Right cardiac atrium (tissue), 5 donors: ENCODE data around the gene HADHB. TPM values are rescaled to one million over a fixed set of nuclear protein-coding genes. Genes with fewer than 3 reads are reported as not detected.
A peak's percentile ranks its signal among the peaks of the same experiment; 100 is the strongest.

Source experiments
- ATAC-seq, 2 donors: fragments of 200-7000 bp; cut with Tn5 transposase; one replicate each; pipeline versions ENCODE4 v1.8.0 to v1.9.1; 2020; ENCODE audit warnings: moderate library complexity in 2 of 2, mild to moderate bottlenecking in 1 of 2
- DNase-seq, 3 donors: peaks; one replicate each; pipeline ENCODE4 v3.0.0-alpha.2; 2020
- H3K27ac ChIP-seq: one replicate; pipeline ENCODE4 v1.5.1; 2013; ENCODE audit warnings: mild to moderate bottlenecking, low read length, control low read depth, moderate library complexity
- H3K27me3 ChIP-seq: one replicate; pipeline ENCODE4 v1.6.1; 2013; ENCODE audit not compliant: control insufficient read depth, insufficient read depth
- H3K4me1 ChIP-seq: one replicate; pipeline ENCODE4 v1.6.1; 2013; ENCODE audit warnings: low read length; ENCODE audit not compliant: control insufficient read depth, insufficient read depth
- H3K4me3 ChIP-seq: one replicate; pipeline ENCODE4 v1.5.1; 2013; ENCODE audit warnings: low read length, control low read depth
- H3K9me3 ChIP-seq: one replicate; pipeline ENCODE4 v1.6.1; 2013; ENCODE audit warnings: low read length; ENCODE audit not compliant: control insufficient read depth
- WGBS: extraction: QIAGEN DNeasy Blood & Tissue Kit; methylation state at CpG from one replicate; pipeline ENCODE4 v1.1.7; 2013; 5-methylcytosine and 5-hydroxymethylcytosine counted together
- intact Hi-C, 4 donors: fragments of 100-400 bp; cut with DNase I; formaldehyde crosslinking; loops; one replicate each; pipeline versions ENCODE4 v1.11.0 to v1.14.0; 2022 to 2023
- long read RNA-seq, 4 donors: library from polyadenylated mRNA; unstranded; transcript quantifications; one replicate each; pipeline ENCODE4 v2.0.0, GENCODE V29; 2020 to 2021
- polyA plus RNA-seq: library from polyadenylated mRNA; stranded (reverse); fragments of 200-250 nt; gene quantifications from one replicate; pipeline ENCODE4 v1.2.3, GENCODE V29; 2013
- total RNA-seq, 4 donors: library from RNA; stranded (reverse); fragmentation: NEBNext Ultra II Directional; extraction: Animal tissue kit (Norgen Biotek cat#: 25700); gene quantifications; one replicate each; pipeline ENCODE4 v1.2.1, GENCODE V29; 2021
- donor health status: healthy with polysubstance abuse.
- donor health status: DM: no; HTN: yes; CAD: no.
- donor health status: DM: no; HTN: no; CAD: no.
- donor health status: DM: no; HTN: yes; CAD: no; lungs with severe emphysema.
- donor health status: DM: yes; HTN: yes; CAD: no.

Gene HADHB
- total RNA-seq, result 100 to 1,000 TPM; 750 to 992 (median 857) TPM
- 918 TPM for polyA plus RNA-seq
- long read RNA-seq, donor 1, transcript HADHB-208 (15 exons, 2,142 nt), result minor isoform, 33 of 1,892 reads
- long read RNA-seq, donor 1, transcript HADHB-201 (16 exons, 2,044 nt), result major isoform, 1,674 of 1,892 reads
- long read RNA-seq, donor 1, partial matches to known transcripts, result 114 of 1,892 reads
- long read RNA-seq, donor 1, other reads (novel, unspliced or antisense), result 67 of 1,892 reads
- long read RNA-seq, donor 2, transcript HADHB-208 (15 exons, 2,142 nt), result minor isoform, 12 of 951 reads
- long read RNA-seq, donor 2, transcript HADHB-201 (16 exons, 2,044 nt), result major isoform, 867 of 951 reads
- long read RNA-seq, donor 2, partial matches to known transcripts, result 34 of 951 reads
- long read RNA-seq, donor 2, other reads (novel, unspliced or antisense), result 35 of 951 reads
- long read RNA-seq, donor 3, transcript HADHB-201 (16 exons, 2,044 nt), result major isoform, 4,490 of 5,109 reads
- long read RNA-seq, donor 3, transcript HADHB-208 (15 exons, 2,142 nt), result minor isoform, 66 of 5,109 reads
- long read RNA-seq, donor 3, transcript HADHB-202 (14 exons, 1,588 nt), result minor isoform, 16 of 5,109 reads
- long read RNA-seq, donor 3, partial matches to known transcripts, result 369 of 5,109 reads
- long read RNA-seq, donor 3, other reads (novel, unspliced or antisense), result 167 of 5,109 reads
- long read RNA-seq, donor 4, transcript HADHB-201 (16 exons, 2,044 nt), result major isoform, 1,326 of 1,468 reads
- long read RNA-seq, donor 4, transcript HADHB-202 (14 exons, 1,588 nt), result minor isoform, 5 of 1,468 reads
- long read RNA-seq, donor 4, transcript HADHB-208 (15 exons, 2,142 nt), result minor isoform, 18 of 1,468 reads
- long read RNA-seq, donor 4, partial matches to known transcripts, result 61 of 1,468 reads
- long read RNA-seq, donor 4, other reads (novel, unspliced or antisense), result 58 of 1,468 reads

DNA sequence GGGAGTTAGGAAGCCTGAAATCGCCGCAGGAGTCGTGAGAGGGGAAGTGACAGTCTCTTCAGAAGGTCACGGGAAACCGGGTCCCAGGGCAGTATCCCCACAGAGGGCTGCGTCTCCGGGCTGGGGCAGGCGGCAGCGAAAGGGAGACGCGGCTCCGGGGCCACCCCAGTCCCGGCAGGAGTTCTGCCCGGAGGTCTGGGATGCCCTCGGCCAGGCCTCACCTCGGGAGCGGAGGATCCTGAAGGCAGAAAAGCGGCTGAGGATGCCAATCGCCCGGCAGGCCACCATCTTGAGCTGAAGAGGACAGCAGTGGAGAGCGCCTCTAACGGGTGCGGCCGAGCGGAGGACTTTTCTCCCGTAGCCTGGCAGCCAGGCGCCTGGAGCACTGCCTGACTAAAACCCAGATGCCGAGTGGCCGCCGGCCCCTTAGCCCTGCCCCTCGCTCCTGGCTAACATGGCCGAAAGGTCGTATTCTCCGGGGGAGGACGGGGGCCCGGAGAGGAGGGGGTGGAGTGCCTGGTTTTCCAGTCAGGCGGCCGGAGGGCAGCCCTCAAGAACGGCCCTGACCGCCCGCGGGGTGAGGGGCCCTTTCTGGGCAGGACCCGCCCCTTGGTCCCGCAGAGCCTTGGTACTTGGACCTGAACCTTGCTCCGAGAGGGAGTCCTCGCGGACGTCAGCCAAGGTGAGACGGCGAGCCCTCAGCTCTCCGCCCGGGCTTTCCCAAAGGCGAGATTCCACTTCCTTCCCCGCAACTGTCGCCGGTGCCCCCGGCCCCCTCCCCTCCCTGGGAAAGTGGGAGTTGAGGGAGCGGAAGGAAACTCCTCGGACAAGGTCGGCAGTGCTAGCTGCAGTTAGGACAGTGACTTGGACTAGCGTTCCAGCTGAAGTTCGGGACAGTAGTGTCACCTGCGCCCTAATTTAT lies at the start of gene HADHB, which contains the start of gene HADHA:
TSS of gene HADHB (plus strand) at position 631 of the 922 bp plus-strand sequence. CDS start 9,316 bp downstream, outside the sequence.
TSS of gene HADHA (minus strand) at position 324 of the 922 bp plus-strand sequence. CDS start at position 288, 36 bp downstream.
- Histone ChIP-seq H3K27ac (peak within 1 kb of the TSS; percentile 97), H3K9me3 (no peaks in the 10 kb centered on the region), H3K4me1 (no peaks in the 10 kb centered on the region), H3K27me3 (no peaks in the 10 kb centered on the region), H3K4me3 (peak within 1 kb of the TSS; percentile 95)
- under 1% methylated on average over 63 of the region's 63 CpGs for WGBS
- ATAC-seq, result peak; percentile 97
- DNase-seq, result peak; percentile 91 to 96 (median 96)
- intact Hi-C loops, result no loop called here

DNA sequence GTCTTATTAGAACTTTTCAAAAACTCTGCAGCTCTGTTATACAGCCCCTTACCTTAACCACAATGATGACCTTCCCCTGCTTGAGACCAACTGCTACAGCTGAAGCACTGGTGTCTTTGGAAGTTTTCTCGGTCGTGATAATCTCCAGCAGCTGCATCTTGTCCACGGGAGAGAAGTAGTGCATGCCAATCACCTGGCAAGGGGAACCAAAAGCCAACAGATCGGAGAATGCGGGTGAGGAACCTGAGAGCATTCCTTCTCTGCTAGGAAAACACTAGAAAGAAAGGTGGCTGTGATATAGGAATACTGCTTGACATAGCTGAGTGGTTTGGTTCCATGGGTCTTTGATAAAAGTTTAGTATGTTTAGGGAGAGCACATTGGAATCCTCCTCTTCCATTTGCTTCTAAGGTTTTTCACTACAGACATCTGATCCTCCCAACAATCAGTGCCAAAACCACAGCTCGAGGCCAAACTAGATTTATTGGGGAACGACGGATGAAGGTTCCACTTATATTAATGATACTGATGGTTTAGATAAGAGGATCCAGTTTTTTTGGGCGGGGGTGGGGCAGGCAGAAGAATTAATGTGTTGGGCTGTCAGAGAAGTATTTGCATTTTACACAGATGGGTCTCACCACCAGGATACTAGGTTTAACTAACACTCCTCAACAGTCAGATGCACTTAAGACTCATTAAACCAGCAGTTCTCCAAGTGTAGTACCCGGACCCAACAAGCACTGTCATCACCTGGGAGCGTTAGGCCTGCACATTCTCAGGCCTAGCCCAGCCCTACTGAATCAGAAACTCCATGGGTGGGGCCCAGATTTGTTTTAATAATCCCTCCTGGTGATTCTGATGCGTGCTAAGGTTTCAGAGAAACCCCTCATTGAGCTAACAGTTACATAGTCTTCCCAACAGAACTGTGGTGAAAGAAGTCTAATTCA lies 49.4 kb upstream of the HADHB start:
- DNase-seq (no peak), ATAC-seq (no peak)
- H3K9me3 ChIP-seq, result no peaks in the 10 kb centered on the region
- H3K4me3 ChIP-seq, result no peak overlapping the region
- WGBS, result 69% methylated on average over 12 of the region's 12 CpGs
- no peaks in the 10 kb centered on the region for H3K4me1 ChIP-seq
- no peaks in the 10 kb centered on the region for H3K27me3 ChIP-seq
- no peak overlapping the region for H3K27ac ChIP-seq
- intact Hi-C loops, result no loop called here

DNA sequence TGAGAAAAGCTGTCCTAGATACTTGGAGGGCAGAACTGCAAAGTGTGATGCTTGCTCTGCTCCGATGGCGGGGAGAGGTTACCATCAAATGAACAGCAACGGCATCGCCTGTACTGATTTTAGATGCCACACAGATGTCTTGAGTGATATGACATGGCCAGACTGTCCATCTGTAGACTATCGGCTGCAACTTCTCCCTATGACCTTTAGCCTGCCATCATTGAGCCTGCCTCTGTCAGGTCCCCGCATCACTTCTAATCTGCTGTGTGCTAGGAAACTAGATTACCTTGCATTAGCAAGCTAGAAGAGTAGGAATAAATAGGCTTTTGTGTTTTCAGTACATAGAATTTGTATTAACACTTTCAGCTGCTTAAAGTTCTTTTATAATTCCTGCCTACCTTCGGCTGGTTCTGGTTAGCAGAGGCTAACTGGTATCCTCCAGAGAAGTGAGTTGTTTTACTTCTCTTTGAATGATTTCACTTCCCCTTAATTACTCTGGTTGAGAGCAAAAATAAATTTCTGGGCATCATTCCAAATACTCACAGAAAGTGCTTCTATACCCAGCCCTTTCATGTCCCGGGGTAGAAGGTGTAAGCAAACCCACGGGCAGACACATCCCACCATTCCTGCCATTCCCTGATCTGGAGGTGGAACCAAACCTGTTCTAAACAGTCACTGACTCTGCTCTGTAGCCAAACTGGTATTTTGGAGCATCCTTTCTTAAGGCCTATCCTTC lies 47.9 kb upstream of the HADHB start:
- ATAC-seq, result peak in 1 of 2 donors; percentile 8
- Histone ChIP-seq H3K4me1 (no peaks in the 10 kb centered on the region), H3K27me3 (no peaks in the 10 kb centered on the region), H3K9me3 (no peaks in the 10 kb centered on the region), H3K4me3 (no peak overlapping the region), H3K27ac (no peak overlapping the region)
- intact Hi-C loops, result no loop called here
- WGBS, result 76% methylated on average over 9 of the region's 9 CpGs
- DNase-seq, result no peak

DNA sequence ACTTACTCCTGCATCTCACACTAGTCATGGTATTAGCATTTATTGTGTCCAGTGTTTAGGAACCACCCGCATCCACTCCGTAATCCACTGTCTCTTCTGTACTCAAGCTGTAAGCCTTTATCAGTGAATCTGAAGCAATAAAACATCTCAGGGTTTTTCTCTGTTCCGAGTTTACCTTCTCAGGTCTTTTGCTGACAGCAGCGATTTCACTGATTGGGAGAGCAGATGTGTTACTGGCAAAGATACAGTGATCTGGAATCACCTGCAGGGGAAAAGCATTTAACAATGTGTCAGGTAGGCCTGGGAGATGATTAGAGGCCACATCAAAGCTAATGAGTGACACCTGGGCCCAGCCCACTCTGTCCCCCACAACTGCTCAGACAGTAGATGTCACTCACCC lies 47.2 kb upstream of the HADHB start:
- Histone ChIP-seq H3K9me3 (no peaks in the 10 kb centered on the region), H3K27ac (no peak overlapping the region), H3K4me1 (no peaks in the 10 kb centered on the region), H3K4me3 (no peak overlapping the region), H3K27me3 (no peaks in the 10 kb centered on the region)
- intact Hi-C loops, result no loop called here
- no peak for DNase-seq
- ATAC-seq, result no peak
- WGBS, result 97% methylated on average over 4 of the region's 4 CpGs

DNA sequence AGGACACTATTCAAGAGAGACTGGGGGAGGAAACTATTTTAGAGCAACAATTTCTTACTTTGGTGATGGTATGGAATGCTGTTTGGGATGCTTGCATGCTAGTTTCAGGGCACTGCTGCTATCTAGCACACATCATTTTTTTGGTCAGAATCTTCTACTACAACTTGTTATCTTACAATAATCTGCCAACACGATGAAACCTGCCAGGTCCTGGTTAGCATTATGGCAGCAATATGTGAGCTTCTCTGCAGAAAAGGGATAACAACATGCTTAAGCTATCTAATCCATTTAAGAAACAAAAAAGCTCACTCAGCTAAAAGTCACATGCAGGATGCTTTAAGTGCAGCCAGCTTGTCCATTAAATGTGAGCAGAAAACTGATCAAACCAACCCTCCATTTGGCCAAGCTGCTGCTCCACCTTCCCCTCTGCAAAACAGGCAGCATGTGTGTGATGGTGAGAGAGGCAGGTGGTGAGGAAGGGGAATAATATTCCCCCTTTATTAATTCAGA lies 41.7 kb upstream of the HADHB start:
- DNase-seq (no peak), ATAC-seq (no peak)
- no peaks in the 10 kb centered on the region for H3K9me3 ChIP-seq
- 47% methylated on average over 1 of the region's 1 CpG for whole genome bisulfite sequencing
- no peak overlapping the region for H3K27ac ChIP-seq
- no peak overlapping the region for H3K4me3 ChIP-seq
- no peaks in the 10 kb centered on the region for H3K27me3 ChIP-seq
- H3K4me1 ChIP-seq, result no peaks in the 10 kb centered on the region
- intact Hi-C loops, result no loop called here

DNA sequence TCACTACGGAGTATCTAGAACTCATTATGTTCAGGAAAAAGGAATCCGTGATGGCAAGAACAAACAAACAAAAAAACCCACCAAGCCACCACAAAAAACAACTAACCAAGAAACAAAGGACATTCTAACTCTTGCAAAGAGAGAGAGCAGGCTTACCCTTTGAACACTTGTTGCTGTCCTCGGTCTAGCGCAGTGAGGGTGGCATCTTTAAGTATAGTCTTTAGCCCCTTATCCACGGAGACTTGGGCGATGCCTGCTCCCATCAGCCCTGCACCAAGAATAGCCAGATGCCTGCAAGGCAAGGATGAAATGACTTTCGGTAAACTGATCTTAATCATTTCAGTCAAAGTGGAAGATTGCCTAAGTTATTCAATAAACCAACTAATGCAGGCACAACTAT lies 40.8 kb upstream of the HADHB start:
- no peaks in the 10 kb centered on the region for H3K27me3 ChIP-seq
- no peak for DNase-seq
- no peak overlapping the region for H3K27ac ChIP-seq
- intact Hi-C loops, result no loop called here
- H3K9me3 ChIP-seq, result no peaks in the 10 kb centered on the region
- WGBS, result 91% methylated on average over 7 of the region's 7 CpGs
- no peak overlapping the region for H3K4me3 ChIP-seq
- no peaks in the 10 kb centered on the region for H3K4me1 ChIP-seq
- no peak for ATAC-seq

DNA sequence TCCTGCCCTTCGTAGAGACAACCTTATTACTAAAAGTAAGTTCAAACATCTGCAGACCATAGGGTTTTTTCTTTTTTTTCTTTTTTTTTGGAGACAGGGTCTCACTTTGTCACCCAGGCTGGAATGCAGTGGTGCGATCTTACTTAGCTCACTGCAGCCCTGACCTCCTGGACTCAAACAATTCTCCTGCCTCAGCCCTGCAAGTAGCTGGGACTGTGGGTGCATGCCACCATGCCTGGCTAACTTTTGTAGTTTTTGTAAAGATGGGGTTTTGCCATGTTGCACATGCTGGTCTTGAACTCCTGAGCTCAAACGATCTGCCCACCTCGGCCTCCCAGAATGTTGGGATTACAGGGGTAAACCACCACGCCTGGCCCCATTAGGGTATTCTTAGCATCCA lies 32.7 kb upstream of the HADHB start:
- Histone ChIP-seq H3K4me3 (no peak overlapping the region), H3K27ac (no peak overlapping the region), H3K9me3 (no peaks in the 10 kb centered on the region), H3K4me1 (no peaks in the 10 kb centered on the region), H3K27me3 (no peaks in the 10 kb centered on the region)
- intact Hi-C loops, result loop anchor here in 1 of 4 donors (10.0 kb wide), 1 partner anchor 73 kb away; no protein-coding TSS in a partner anchor
- 91% methylated on average over 5 of the region's 5 CpGs for WGBS
- no peak for ATAC-seq
- DNase-seq, result no peak

DNA sequence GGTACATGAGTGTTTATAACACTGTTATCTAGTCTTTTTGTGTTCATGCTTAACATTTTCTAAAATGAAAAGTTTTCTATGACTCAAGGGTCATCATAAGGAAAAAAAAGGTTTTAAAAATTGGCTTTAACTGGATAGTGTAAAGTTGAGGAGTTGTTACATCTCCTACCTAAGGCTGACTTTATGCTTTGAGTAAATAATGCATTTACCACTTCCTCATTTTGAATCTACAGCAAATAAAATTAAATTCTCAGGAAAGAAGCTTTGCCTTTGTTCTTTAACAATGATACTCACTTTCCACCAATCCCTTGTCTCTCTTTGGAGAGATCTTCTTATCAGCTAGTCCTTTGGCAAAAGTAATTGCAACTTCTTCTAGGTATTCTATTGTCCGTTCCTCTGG lies 30.0 kb upstream of the HADHB start:
- WGBS, result 89% methylated on average over 1 of the region's 1 CpG
- ATAC-seq (no peak), DNase-seq (no peak)
- H3K27ac ChIP-seq, result no peak overlapping the region
- no peaks in the 10 kb centered on the region for H3K27me3 ChIP-seq
- intact Hi-C loops, result loop anchor here in 1 of 4 donors (10.0 kb wide), 1 partner anchor 70 kb away; no protein-coding TSS in a partner anchor
- H3K4me3 ChIP-seq, result no peak overlapping the region
- no peaks in the 10 kb centered on the region for H3K9me3 ChIP-seq
- no peaks in the 10 kb centered on the region for H3K4me1 ChIP-seq

DNA sequence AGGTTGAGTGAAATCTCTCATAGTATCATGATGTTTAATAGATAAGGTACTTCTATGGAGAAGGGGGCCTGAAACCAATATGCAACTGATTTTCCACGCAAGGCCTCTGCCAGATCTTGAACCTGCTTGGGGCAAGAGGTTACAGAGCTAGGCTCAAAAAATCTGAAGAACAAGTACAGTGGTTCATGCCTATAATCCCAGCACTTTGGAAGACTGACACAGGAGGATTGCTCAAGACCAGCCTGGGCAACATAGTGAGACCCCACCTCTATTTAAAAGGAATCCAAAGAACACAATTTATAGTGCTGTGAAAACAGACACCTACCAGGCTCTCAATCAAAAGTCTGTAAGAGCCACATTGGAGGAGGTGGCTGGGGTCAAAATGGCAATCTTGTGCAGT lies 28.9 kb upstream of the HADHB start:
- H3K9me3 ChIP-seq, result no peaks in the 10 kb centered on the region
- no peaks in the 10 kb centered on the region for H3K4me1 ChIP-seq
- H3K27me3 ChIP-seq, result no peaks in the 10 kb centered on the region
- no peak overlapping the region for H3K27ac ChIP-seq
- WGBS, result 94% methylated on average over 1 of the region's 1 CpG
- no peak for ATAC-seq
- no peak for DNase-seq
- H3K4me3 ChIP-seq, result no peak overlapping the region
- intact Hi-C loops, result loop anchor here in 1 of 4 donors (10.0 kb wide), 1 partner anchor 69 kb away; no protein-coding TSS in a partner anchor
